Panc1 (cell line): Measurements from ENCODE around the gene SRSF1.

Experiments
- CTCF ChIP-seq: fragments of 450-650 bp; IDR thresholded peaks from 2 replicates; pipeline ENCODE4 v1.5.1; 2017; ENCODE audit warnings: mild to moderate bottlenecking
- REST ChIP-seq, 2 experiments: IDR thresholded peaks; 2 replicates each; pipeline ENCODE4 v1.6.1; 2011 to 2012; ENCODE audit warnings: low read depth in 2 of 2, control low read depth in 1 of 2, low read length in 1 of 2, mild to moderate bottlenecking in 1 of 2, moderate library complexity in 1 of 2; ENCODE audit not compliant: insufficient read depth in 1 of 2

- TF ChIP-seq CTCF = no peak
- no peak for TF ChIP-seq REST (IDR thresholded peaks at IDR 0.05; ENCODE audit: insufficient read depth in 1 of 2, low read depth in 2 of 2, low read length in 1 of 2)
Measured at GRCh38 chr17:58049533-58049932, 42.5 kb upstream of the SRSF1 start.
